ENCODE results near the gene ANAPC2.

GRCh38 chr9:137225699-137226331, 37.5 kb upstream of the ANAPC2 start:
- TF ChIP-seq CTCF (IDR thresholded peaks at IDR 0.05; ENCODE audit: insufficient read depth, low read depth, low read length) (no peak), EZH2 (IDR thresholded peaks at IDR 0.05; ENCODE audit: insufficient read depth, low read length) (no peak)

Measured in astrocyte (in vitro differentiated cells and primary cell).